ENCODE measurements around the gene LNX1.
A peak's percentile ranks its signal among the peaks of the same experiment; 100 is the strongest.

The LNX1 gene

DNA sequence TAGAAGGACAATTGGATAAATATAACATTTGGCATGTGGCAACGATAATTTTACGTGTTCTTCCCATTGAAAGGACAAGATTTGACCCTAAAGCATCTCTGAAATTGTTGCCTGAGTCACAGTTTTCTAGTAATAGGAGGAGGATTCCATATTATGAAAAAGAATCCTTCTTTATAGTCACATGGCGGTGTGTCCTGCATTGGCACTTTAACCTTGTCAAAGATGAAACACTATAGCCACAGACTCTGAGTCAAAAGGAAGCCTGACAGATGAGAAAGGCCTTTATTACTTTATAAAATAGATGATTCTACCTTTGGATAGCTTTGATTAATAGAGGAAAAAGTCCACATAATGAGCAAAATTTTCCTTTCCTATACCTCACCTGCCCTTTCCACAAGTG is 11.5 kb downstream of the LNX1 start:
- no peak overlapping the region for H3K4me3 ChIP-seq (ENCODE audit: low read depth, low read length)
- TF ChIP-seq MYC (IDR thresholded peaks at IDR 0.05; ENCODE audit: low read depth, low read length) = no peak
- TF ChIP-seq POLR2A (IDR thresholded peaks at IDR 0.05; ENCODE audit: extremely low read depth, insufficient read length) = no peak
- TF ChIP-seq MAX (IDR thresholded peaks at IDR 0.05; ENCODE audit: low read depth, low read length) = no peak
- TF ChIP-seq, protein P1, sequence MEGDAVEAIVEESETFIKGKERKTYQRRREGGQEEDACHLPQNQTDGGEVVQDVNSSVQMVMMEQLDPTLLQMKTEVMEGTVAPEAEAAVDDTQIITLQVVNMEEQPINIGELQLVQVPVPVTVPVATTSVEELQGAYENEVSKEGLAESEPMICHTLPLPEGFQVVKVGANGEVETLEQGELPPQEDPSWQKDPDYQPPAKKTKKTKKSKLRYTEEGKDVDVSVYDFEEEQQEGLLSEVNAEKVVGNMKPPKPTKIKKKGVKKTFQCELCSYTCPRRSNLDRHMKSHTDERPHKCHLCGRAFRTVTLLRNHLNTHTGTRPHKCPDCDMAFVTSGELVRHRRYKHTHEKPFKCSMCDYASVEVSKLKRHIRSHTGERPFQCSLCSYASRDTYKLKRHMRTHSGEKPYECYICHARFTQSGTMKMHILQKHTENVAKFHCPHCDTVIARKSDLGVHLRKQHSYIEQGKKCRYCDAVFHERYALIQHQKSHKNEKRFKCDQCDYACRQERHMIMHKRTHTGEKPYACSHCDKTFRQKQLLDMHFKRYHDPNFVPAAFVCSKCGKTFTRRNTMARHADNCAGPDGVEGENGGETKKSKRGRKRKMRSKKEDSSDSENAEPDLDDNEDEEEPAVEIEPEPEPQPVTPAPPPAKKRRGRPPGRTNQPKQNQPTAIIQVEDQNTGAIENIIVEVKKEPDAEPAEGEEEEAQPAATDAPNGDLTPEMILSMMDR (IDR thresholded peaks at IDR 0.05; ENCODE audit: low read depth, low read length) = no peak
- DNase-seq (ENCODE audit: low read depth) = no peak

DNA sequence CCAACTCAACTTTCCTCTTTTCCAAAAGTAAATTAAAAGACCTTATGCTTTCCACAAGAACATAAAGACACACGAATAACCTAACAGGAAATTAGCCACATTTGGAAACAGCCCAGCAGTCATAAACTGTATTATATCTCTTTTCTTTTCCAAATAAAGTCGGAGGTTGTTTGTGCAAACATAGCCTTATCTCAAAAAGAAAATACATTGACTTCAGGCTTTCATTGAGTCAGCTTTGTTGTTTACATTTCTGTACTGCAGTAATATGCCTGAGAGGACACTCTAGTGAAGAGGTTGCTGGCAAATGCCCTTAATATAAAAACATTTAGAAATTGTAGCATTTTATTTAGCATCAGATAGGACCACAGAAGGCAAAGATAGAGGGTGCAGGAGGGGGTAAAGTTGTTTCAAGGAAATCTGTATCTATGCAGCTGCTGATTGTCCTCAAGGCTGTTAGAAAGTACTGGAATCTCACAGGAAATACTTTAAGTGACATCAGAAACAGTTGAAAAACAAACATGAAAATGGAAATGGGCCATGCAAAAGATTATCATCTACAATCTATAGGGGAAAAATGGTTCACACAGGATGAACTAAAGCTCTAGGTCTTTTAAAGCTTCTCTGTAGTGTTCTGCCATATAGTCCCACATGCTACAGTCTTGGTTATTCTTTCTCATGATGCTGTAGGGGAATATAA is 14.5 kb downstream of the LNX1 start:
- no peak for DNase-seq (ENCODE audit: low read depth)
- no peak for TF ChIP-seq MAX (IDR thresholded peaks at IDR 0.05; ENCODE audit: low read depth, low read length)
- TF ChIP-seq POLR2A (IDR thresholded peaks at IDR 0.05; ENCODE audit: extremely low read depth, insufficient read length) = no peak
- TF ChIP-seq, protein P1 (IDR thresholded peaks at IDR 0.05; ENCODE audit: low read depth, low read length) = no peak
- no peak for TF ChIP-seq MYC (IDR thresholded peaks at IDR 0.05; ENCODE audit: low read depth, low read length)
- no peak overlapping the region for H3K4me3 ChIP-seq (ENCODE audit: low read depth, low read length)

DNA sequence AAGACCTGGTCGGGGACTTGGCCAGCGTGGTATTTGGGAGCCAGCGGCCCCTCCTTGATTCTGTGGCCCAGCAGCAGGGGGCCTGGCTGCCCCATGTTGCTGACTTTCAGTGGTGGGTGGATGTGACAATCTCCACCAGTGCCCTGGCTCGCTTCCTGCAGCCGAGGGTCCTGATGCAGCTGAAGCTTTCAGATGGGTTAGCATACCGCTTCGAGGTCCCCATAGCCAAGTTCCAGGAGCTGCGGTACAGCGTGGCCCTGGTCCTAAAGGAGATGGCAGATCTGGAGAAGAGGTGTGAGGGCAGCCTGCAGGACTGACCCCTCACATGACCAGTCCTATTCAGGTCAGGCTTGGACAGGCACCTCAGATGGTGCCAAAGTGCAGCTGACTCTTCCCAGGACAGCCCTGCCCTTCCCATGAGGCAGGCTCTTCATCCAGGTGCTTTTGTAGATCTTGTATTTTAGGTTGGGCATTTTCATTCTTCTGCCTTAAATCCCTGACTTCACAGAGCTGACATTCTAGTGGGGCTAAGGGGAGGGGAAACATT is 15.1 kb downstream of the LNX1 start:
- TF ChIP-seq MAX (IDR thresholded peaks at IDR 0.05; ENCODE audit: low read depth, low read length) (no peak), POLR2A (IDR thresholded peaks at IDR 0.05; ENCODE audit: extremely low read depth, insufficient read length) (no peak), MYC (IDR thresholded peaks at IDR 0.05; ENCODE audit: low read depth, low read length) (no peak)
- TF ChIP-seq, protein P1 (IDR thresholded peaks at IDR 0.05; ENCODE audit: low read depth, low read length) = no peak
- DNase-seq (ENCODE audit: low read depth) = no peak
- H3K4me3 ChIP-seq (ENCODE audit: low read depth, low read length) = no peak overlapping the region

DNA sequence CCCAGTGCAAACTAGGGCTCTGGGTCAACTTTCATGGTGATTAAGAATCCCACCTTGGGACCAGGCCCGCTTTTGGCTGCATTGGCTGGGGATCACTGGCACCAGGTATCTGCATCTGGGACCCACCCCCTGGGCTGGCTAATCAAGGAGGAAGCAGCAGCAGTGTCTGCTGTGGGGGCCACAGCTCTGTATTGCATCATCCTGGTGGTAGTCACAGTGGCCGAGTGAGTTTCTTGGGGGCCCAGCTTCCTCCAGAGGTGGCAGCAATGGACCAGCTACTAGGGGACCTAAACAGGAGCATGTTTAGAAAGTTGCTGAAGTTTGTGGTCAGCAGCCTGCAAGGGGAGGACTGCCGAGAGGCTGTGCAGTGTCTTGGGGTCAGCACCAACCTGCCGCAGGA is 15.7 kb downstream of the LNX1 start:
- DNase-seq (ENCODE audit: low read depth) = peak; percentile 34
- H3K4me3 ChIP-seq (ENCODE audit: low read depth, low read length) = no peak overlapping the region
- TF ChIP-seq MAX (IDR thresholded peaks at IDR 0.05; ENCODE audit: low read depth, low read length) (no peak), POLR2A (IDR thresholded peaks at IDR 0.05; ENCODE audit: extremely low read depth, insufficient read length) (no peak), MYC (IDR thresholded peaks at IDR 0.05; ENCODE audit: low read depth, low read length) (no peak)
- TF ChIP-seq, protein P1 (IDR thresholded peaks at IDR 0.05; ENCODE audit: low read depth, low read length) = no peak

- no peak overlapping the region for H3K4me3 ChIP-seq (ENCODE audit: low read depth, low read length)
- TF ChIP-seq MYC (IDR thresholded peaks at IDR 0.05; ENCODE audit: low read depth, low read length) (no peak), MAX (IDR thresholded peaks at IDR 0.05; ENCODE audit: low read depth, low read length) (no peak), POLR2A (IDR thresholded peaks at IDR 0.05; ENCODE audit: extremely low read depth, insufficient read length) (no peak)
- TF ChIP-seq, protein P1 (IDR thresholded peaks at IDR 0.05; ENCODE audit: low read depth, low read length) = no peak
- no peak for DNase-seq (ENCODE audit: low read depth)
These were observed 16.8 kb downstream of the LNX1 start for GRCh38 chr4:53574528-53574927.

All from NB4 (cell line).